ENCODE measurements around the gene WDR86.

WDR86 gene

GRCh38 chr7:151451156-151451555 is 41.3 kb upstream of the WDR86 start:
- Histone ChIP-seq H3K27me3 (ENCODE audit: control insufficient read depth in 1 of 2, insufficient read depth in 2 of 2, low read length in 2 of 2) (no peaks in the 10 kb centered on the region), H3K4me3 (ENCODE audit: low read length in 2 of 2) (no peak overlapping the region), H3K9me3 (ENCODE audit: control insufficient read depth in 2 of 2, low read length in 2 of 2) (no peaks in the 10 kb centered on the region), H3K4me1 (ENCODE audit: control insufficient read depth, insufficient read depth, low read length) (peaks cover 4% of the 10 kb centered on the region), H3K9ac (ENCODE audit: low read length in 2 of 2) (no peak overlapping the region), H3K27ac (ENCODE audit: low read length) (no peak overlapping the region), H3K36me3 (ENCODE audit: control insufficient read depth in 2 of 2, insufficient read depth in 2 of 2, low read length in 2 of 2) (no peaks in the 10 kb centered on the region)

- Histone ChIP-seq H3K9me3 (ENCODE audit: control insufficient read depth in 2 of 2, low read length in 2 of 2) (no peaks in the 10 kb centered on the region), H3K4me1 (ENCODE audit: control insufficient read depth, insufficient read depth, low read length) (peaks cover 4% of the 10 kb centered on the region), H3K27ac (ENCODE audit: low read length) (no peak overlapping the region), H3K27me3 (ENCODE audit: control insufficient read depth in 1 of 2, insufficient read depth in 2 of 2, low read length in 2 of 2) (no peaks in the 10 kb centered on the region), H3K4me3 (ENCODE audit: low read length in 2 of 2) (no peak overlapping the region), H3K9ac (ENCODE audit: low read length in 2 of 2) (no peak overlapping the region), H3K36me3 (ENCODE audit: control insufficient read depth in 2 of 2, insufficient read depth in 2 of 2, low read length in 2 of 2) (no peaks in the 10 kb centered on the region)
Observed at GRCh38 chr7:151449990-151450389, 40.2 kb upstream of the WDR86 start.

GRCh38 chr7:151448261-151449252 is 38.7 kb upstream of the WDR86 start:
- Histone ChIP-seq H3K9me3 (ENCODE audit: control insufficient read depth in 2 of 2, low read length in 2 of 2) (no peaks in the 10 kb centered on the region), H3K4me1 (ENCODE audit: control insufficient read depth, insufficient read depth, low read length) (peaks cover 4% of the 10 kb centered on the region), H3K27me3 (ENCODE audit: control insufficient read depth in 1 of 2, insufficient read depth in 2 of 2, low read length in 2 of 2) (no peaks in the 10 kb centered on the region), H3K36me3 (ENCODE audit: control insufficient read depth in 2 of 2, insufficient read depth in 2 of 2, low read length in 2 of 2) (no peaks in the 10 kb centered on the region), H3K4me3 (ENCODE audit: low read length in 2 of 2) (peak overlapping the region; percentile 63 to 74), H3K9ac (ENCODE audit: low read length in 2 of 2) (peak overlapping the region; percentile 60 to 71), H3K27ac (ENCODE audit: low read length) (no peak overlapping the region)

GRCh38 chr7:151447901-151448260 is 38.0 kb upstream of the WDR86 start:
- H3K4me3 ChIP-seq (ENCODE audit: low read length in 2 of 2): peak overlapping the region; percentile 63 to 74
- peaks cover 4% of the 10 kb centered on the region for H3K4me1 ChIP-seq (ENCODE audit: control insufficient read depth, insufficient read depth, low read length)
- H3K36me3 ChIP-seq (ENCODE audit: control insufficient read depth in 2 of 2, insufficient read depth in 2 of 2, low read length in 2 of 2): no peaks in the 10 kb centered on the region
- peak overlapping the region in 1 of 2 donors; percentile 60 for H3K9ac ChIP-seq (ENCODE audit: low read length in 2 of 2)
- no peak overlapping the region for H3K27ac ChIP-seq (ENCODE audit: low read length)
- no peaks in the 10 kb centered on the region for H3K27me3 ChIP-seq (ENCODE audit: control insufficient read depth in 1 of 2, insufficient read depth in 2 of 2, low read length in 2 of 2)
- H3K9me3 ChIP-seq (ENCODE audit: control insufficient read depth in 2 of 2, low read length in 2 of 2): no peaks in the 10 kb centered on the region

- Histone ChIP-seq H3K36me3 (ENCODE audit: control insufficient read depth in 2 of 2, insufficient read depth in 2 of 2, low read length in 2 of 2) (no peaks in the 10 kb centered on the region), H3K4me1 (ENCODE audit: control insufficient read depth, insufficient read depth, low read length) (peaks cover 4% of the 10 kb centered on the region), H3K9me3 (ENCODE audit: control insufficient read depth in 2 of 2, low read length in 2 of 2) (no peaks in the 10 kb centered on the region), H3K9ac (ENCODE audit: low read length in 2 of 2) (no peak overlapping the region), H3K27ac (ENCODE audit: low read length) (no peak overlapping the region), H3K4me3 (ENCODE audit: low read length in 2 of 2) (no peak overlapping the region), H3K27me3 (ENCODE audit: control insufficient read depth in 1 of 2, insufficient read depth in 2 of 2, low read length in 2 of 2) (no peaks in the 10 kb centered on the region)
Observed at GRCh38 chr7:151447312-151447711, 37.5 kb upstream of the WDR86 start.

- no peaks in the 10 kb centered on the region for H3K27me3 ChIP-seq (ENCODE audit: control insufficient read depth in 1 of 2, insufficient read depth in 2 of 2, low read length in 2 of 2)
- H3K9ac ChIP-seq (ENCODE audit: low read length in 2 of 2): no peak overlapping the region
- H3K27ac ChIP-seq (ENCODE audit: low read length): no peak overlapping the region
- H3K4me1 ChIP-seq (ENCODE audit: control insufficient read depth, insufficient read depth, low read length): peaks cover 4% of the 10 kb centered on the region
- H3K4me3 ChIP-seq (ENCODE audit: low read length in 2 of 2): no peak overlapping the region
- no peaks in the 10 kb centered on the region for H3K9me3 ChIP-seq (ENCODE audit: control insufficient read depth in 2 of 2, low read length in 2 of 2)
- H3K36me3 ChIP-seq (ENCODE audit: control insufficient read depth in 2 of 2, insufficient read depth in 2 of 2, low read length in 2 of 2): no peaks in the 10 kb centered on the region
Observed at GRCh38 chr7:151446412-151446811, 36.6 kb upstream of the WDR86 start.

GRCh38 chr7:151444632-151445031 is 34.8 kb upstream of the WDR86 start:
- Histone ChIP-seq H3K9me3 (ENCODE audit: control insufficient read depth in 2 of 2, low read length in 2 of 2) (no peaks in the 10 kb centered on the region), H3K27ac (ENCODE audit: low read length) (no peak overlapping the region), H3K4me1 (ENCODE audit: control insufficient read depth, insufficient read depth, low read length) (peaks cover 7% of the 10 kb centered on the region), H3K9ac (ENCODE audit: low read length in 2 of 2) (no peak overlapping the region), H3K36me3 (ENCODE audit: control insufficient read depth in 2 of 2, insufficient read depth in 2 of 2, low read length in 2 of 2) (no peaks in the 10 kb centered on the region), H3K4me3 (ENCODE audit: low read length in 2 of 2) (no peak overlapping the region), H3K27me3 (ENCODE audit: control insufficient read depth in 1 of 2, insufficient read depth in 2 of 2, low read length in 2 of 2) (peaks cover 0 to 3% of the 10 kb centered on the region in 2 donors)

- peaks cover 3% of the 10 kb centered on the region for H3K4me1 ChIP-seq (ENCODE audit: control insufficient read depth, insufficient read depth, low read length)
- H3K9ac ChIP-seq (ENCODE audit: low read length in 2 of 2): no peak overlapping the region
- no peaks in the 10 kb centered on the region for H3K36me3 ChIP-seq (ENCODE audit: control insufficient read depth in 2 of 2, insufficient read depth in 2 of 2, low read length in 2 of 2)
- H3K9me3 ChIP-seq (ENCODE audit: control insufficient read depth in 2 of 2, low read length in 2 of 2): peaks cover 0 to 2% of the 10 kb centered on the region in 2 donors
- H3K4me3 ChIP-seq (ENCODE audit: low read length in 2 of 2): no peak overlapping the region
- H3K27me3 ChIP-seq (ENCODE audit: control insufficient read depth in 1 of 2, insufficient read depth in 2 of 2, low read length in 2 of 2): peaks cover 9 to 16% of the 10 kb centered on the region in 2 donors
- H3K27ac ChIP-seq (ENCODE audit: low read length): no peak overlapping the region
Observed at GRCh38 chr7:151442776-151443496, 33.1 kb upstream of the WDR86 start.

GRCh38 chr7:151440799-151441445 is 31.1 kb upstream of the WDR86 start:
- no peak overlapping the region for H3K27ac ChIP-seq (ENCODE audit: low read length)

GRCh38 chr7:151439855-151440798 is 30.3 kb upstream of the WDR86 start, which contains the start of gene CRYGN:
Gene CRYGN, minus strand, starts transcription at chr7:151440141. Its CDS starts 224 bp downstream, at chr7:151439917.
- peak within 1 kb of the TSS in 1 of 2 donors; percentile 49 for H3K4me3 ChIP-seq (ENCODE audit: low read length in 2 of 2)
- H3K27me3 ChIP-seq (ENCODE audit: control insufficient read depth in 1 of 2, insufficient read depth in 2 of 2, low read length in 2 of 2): peaks cover 9 to 16% of the 10 kb centered on the region in 2 donors
- no peak within 1 kb of the TSS for H3K27ac ChIP-seq (ENCODE audit: low read length)

More at GRCh38 chr7:151440799-151441445, 31.1 kb upstream of the WDR86 start:
- Histone ChIP-seq H3K4me1 (ENCODE audit: control insufficient read depth, insufficient read depth, low read length) (peaks cover 17% of the 10 kb centered on the region), H3K4me3 (ENCODE audit: low read length in 2 of 2) (no peak overlapping the region), H3K9me3 (ENCODE audit: control insufficient read depth in 2 of 2, low read length in 2 of 2) (peaks cover 0 to 2% of the 10 kb centered on the region in 2 donors), H3K27me3 (ENCODE audit: control insufficient read depth in 1 of 2, insufficient read depth in 2 of 2, low read length in 2 of 2) (peaks cover 9 to 16% of the 10 kb centered on the region in 2 donors), H3K36me3 (ENCODE audit: control insufficient read depth in 2 of 2, insufficient read depth in 2 of 2, low read length in 2 of 2) (no peaks in the 10 kb centered on the region), H3K9ac (ENCODE audit: low read length in 2 of 2) (no peak overlapping the region)

More at GRCh38 chr7:151439855-151440798, 30.3 kb upstream of the WDR86 start, which contains the start of gene CRYGN:
- Histone ChIP-seq H3K36me3 (ENCODE audit: control insufficient read depth in 2 of 2, insufficient read depth in 2 of 2, low read length in 2 of 2) (no peaks in the 10 kb centered on the region), H3K9ac (ENCODE audit: low read length in 2 of 2) (no peak within 1 kb of the TSS), H3K4me1 (ENCODE audit: control insufficient read depth, insufficient read depth, low read length) (peaks cover 17% of the 10 kb centered on the region), H3K9me3 (ENCODE audit: control insufficient read depth in 2 of 2, low read length in 2 of 2) (peaks cover 0 to 2% of the 10 kb centered on the region in 2 donors)

Data from stomach smooth muscle (tissue), 2 donors.